GM21360 (cell line): Measurements from ENCODE around the gene ABI3BP.
"Not testable (repeated sequence)": the region's sequence is repeated elsewhere in the genome, so short reads cannot be mapped to it uniquely, and the experiment has no call there.

ENCODE experiments used
- ATAC-seq: cut with Tn5 transposase; IDR thresholded peaks from one replicate; pipeline ENCODE4 v1.9.1; 2021; ENCODE audit warnings: mild to moderate bottlenecking, moderate library complexity; ENCODE audit not compliant: unreplicated experiment

Gene ABI3BP

GRCh38 chr3:100954199-100954935, 38.9 kb downstream of the ABI3BP start:
- no peak for ATAC-seq

- no peak for ATAC-seq
These were observed 40.1 kb downstream of the ABI3BP start for GRCh38 chr3:100953103-100953502.

GRCh38 chr3:100947119-100947518, 46.1 kb downstream of the ABI3BP start:
- ATAC-seq, result no peak

- ATAC-seq, result not testable (repeated sequence)
These were observed 47.1 kb downstream of the ABI3BP start for GRCh38 chr3:100946096-100946495.

GRCh38 chr3:100941451-100941850, 51.8 kb downstream of the ABI3BP start:
- ATAC-seq, result no peak

DNA sequence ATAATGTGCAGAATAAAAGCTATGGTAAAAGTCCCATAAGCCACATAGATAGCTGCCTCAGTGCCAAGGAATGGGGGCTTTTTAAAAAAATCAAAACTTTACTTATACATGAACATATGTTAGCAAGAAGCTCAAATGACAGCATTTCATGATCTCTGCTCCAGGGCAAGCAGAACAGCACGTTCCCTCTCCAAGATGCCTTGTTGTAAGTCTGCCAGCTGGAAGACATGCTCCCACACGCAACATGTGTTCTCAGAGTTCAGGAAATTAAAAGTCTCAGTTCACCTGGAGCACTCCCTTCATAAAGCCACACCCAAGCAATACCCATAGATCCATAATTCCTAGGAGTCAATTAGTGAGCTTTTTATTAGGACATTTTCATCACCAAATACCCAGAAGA, 52.2 kb downstream of the ABI3BP start:
- no peak for ATAC-seq

DNA sequence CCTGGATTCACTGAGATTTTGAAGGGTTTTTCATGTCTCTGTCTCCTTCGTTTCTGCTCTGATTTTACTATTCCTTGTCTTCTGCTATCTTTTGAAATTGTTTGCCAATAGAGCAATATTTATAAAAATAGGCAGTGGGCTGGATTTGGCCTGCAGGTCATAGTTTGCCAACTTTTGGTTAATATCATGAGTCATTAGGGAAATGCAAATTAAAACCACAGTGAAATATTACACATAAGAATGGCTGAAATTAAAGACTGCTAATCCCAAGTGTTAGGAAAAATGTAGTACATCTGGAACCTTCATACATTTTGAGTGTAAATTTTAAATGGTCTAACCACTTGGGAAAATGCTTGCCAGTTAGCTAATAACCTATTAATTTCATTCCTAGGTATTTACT, 56.3 kb downstream of the ABI3BP start:
- ATAC-seq, result no peak

DNA sequence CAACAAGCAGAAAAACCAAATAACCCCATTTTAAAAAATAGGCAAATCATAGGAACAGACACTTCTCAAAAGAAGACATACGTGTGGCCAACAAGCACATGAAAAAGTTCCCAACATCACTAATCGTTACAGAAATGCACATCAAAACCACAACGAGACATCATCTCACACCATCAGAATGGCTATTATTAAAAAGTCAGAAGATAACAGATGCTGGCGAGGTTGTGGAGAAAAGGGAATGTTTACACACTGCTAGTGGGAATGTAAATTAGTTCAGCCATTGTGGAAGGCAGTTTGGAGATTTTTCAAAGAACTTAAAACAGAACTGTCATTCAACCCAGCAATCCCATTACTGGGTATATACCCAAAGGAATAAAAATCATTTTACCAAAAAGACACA, 60.7 kb downstream of the ABI3BP start:
- no peak for ATAC-seq

DNA sequence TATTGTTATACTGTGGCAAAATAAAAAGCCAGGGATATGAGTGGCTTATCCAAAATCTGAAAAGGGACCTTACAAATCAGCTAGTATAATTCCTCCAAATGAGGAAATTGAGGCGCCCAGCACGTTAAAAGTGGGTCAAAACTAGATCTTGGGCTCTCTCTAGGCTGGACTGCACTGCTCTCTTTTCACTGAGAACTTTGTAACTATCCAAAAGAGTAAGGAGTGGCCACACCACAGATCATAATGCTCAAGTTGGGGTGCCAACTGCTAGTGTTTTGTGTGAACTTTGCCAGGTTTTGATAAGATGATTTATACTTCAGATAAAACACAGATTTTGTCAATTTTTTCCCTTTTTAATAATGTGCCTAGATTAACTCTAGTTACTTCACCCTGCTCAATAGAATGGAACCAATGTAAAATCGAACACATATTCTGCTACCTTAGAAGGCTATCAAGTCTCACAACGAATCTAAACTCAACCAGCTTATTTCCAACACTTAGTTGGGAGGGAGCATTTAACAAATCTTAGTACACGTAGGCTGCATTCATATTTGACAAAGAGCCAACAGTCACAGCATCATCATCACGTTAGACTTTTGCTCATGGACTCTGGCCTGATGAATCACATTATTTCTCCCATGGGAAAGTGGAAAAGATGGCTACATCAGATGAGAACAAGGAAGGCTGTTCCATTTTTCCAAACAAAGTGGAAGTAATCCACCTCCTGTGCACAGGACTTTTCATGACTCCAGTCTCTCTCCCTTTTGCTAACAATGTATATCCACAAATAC, 64.4 kb downstream of the ABI3BP start:
- ATAC-seq, result no peak

- ATAC-seq, result no peak
These were observed 65.4 kb downstream of the ABI3BP start for GRCh38 chr3:100927775-100928174.

DNA sequence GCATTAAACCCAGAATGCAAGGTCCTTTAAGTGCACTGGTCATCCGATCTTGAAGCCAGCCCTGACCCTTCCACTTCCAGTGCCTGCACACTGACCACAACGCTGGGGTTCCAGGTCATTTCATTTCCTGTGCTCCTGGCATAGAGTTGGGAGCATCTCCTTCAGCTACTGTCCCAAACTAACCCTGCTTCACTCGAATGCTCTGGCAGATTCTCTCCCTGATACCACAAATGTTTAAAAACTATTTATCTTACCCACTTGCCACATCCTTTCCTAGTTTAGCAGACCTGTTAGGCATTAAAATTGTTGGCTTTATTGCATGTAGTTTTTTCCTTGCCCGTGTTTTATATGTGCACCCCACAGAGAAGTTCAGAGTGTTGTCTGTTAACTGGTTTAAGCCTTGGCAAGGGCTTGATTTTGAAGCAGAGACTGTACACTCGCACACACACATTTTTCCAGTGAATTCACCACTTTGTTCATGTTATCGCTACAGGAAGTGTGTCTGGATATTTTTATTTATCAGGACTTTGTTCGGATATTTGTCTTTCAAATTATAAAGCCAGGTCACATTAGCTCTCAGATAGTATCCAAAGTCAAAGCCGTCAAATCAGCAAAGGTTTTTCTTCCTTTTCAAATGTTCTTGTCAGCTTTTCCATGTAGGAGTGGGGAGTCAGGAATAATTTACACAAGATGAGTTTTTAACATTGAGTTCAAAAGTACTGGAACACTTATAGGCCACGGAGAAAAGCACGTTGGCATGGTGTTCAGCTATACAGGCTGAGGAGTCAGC, 77.3 kb downstream of the ABI3BP start:
- ATAC-seq, result no peak

- no peak for ATAC-seq
These were observed 79.2 kb downstream of the ABI3BP start for GRCh38 chr3:100913870-100914648.

DNA sequence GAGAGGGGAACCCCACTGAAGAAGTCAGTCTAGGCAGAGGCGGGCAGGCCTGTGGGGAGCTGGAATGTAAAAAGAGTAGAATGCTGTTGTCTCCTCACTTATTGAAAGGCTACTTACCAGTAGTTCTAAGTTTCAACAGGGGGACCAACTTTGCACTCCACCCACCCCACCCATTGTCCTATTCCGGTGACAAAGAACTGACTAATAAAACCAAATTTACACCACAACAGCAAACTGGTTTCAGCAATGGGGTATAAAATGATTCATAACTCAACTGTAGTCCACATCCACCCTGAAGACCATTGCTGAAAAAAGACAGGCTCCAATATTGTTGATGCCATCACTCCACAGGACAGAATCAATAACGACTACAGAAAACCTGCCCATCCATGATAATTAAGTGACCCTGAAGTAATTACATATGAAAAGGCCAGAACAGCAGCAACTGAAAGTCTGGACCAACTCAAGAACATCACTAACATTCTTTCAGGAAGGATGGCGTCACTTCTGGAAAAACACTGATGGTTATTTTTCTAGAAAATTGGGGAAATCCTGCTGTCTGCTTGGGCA, 80.2 kb downstream of the ABI3BP start:
- ATAC-seq, result no peak

GRCh38 chr3:100912571-100912970, 80.7 kb downstream of the ABI3BP start:
- no peak for ATAC-seq

DNA sequence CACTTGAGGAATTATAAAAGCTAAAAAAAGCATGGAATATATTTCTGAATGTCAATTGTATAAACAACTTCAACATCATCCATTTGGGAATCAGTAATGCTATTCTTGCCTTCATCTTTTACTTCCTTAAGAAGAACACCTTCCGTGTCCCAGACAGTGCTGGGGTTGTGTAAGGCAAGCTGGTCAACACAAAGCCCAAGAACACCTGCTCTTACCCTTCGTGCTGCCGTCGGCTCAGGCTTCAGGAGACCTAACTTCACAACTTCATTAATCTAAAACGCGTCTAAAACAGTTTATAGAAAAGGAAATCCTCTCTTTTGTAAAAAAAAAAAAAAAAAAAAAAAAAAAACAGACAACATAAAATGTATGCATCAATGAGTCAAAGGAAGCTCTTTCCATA, 81.3 kb downstream of the ABI3BP start:
- ATAC-seq, result no peak

DNA sequence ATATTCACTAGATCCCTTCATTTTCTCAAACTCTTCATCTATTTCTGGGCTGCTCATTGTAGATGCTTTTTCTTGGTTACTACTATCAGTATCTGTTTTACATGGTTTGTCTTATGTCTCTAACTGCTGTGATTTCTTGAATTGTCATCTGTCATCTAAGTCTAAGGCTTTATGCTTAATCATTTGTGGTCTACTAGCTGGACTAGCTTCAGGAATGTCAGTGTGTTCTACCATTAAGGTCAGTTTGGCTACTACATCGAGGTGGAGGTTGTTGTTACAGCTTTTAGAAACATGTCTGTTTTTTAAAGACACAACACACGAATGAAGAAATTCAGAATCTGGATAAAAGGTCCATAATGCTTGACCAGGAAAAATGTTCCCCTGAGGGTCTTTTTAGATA, 82.2 kb downstream of the ABI3BP start:
- ATAC-seq, result no peak

DNA sequence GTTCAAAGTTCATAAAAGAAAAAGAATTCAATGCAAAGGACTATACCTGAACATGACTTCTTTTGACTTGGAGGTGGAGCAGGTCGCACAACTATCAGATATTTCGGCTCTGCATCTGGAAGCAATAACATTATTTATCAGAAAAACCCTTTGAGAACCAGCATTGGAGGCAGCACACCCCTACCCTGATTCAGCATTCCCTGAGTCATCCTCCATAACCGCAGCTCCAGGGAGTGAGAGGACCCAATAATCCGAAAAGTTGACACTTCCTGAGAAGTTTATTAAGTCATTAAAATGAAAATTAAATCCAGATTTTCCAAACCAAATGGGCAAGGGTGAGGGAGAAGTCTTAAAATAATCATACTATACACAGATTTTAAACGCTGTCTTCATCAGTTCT, 90.6 kb downstream of the ABI3BP start:
- no peak for ATAC-seq

DNA sequence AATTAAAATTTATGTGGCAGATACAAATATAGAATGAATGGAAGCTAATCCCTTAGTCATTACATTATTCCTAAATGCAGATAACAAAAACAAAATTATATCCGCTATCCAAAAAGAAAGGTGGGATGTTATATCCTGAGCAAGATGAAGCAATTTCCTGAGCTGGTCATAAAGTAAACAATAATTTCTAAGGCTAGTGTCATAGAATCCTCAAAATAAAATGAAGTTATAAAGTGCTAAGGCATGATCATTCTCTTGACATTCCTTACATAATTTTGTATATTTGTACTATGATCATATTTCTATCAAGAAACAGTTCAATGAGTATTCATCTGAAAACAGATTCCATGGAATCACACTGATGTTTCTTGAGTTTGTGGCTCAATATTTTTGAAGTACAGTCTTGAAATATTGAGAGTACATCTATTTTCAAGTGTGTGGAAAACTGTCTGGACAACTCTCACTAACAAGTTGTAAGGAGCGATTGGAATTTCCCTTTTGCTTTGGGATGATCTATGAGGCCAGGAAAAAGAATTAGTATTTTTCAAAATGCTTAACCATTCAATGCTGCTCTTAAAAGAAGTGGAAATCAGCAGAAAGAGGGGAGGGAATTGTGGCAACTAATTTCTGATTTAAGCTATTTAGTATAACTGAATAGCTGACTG, 92.4 kb downstream of the ABI3BP start:
- no peak for ATAC-seq

- ATAC-seq, result peak; percentile 77
These were observed 93.7 kb downstream of the ABI3BP start for GRCh38 chr3:100899440-100900091.
